ENCODE measurements around the gene DENND2C. TPM values are rescaled to one million over a fixed set of nuclear protein-coding genes. Genes with fewer than 3 reads are reported as not detected.

DENND2C gene
- total RNA-seq, 2 experiments from 2014 or later, result 0.47 to 0.93 TPM

GRCh38 chr1:114552106-114552639, 117.7 kb downstream of the DENND2C start:
- no peak overlapping the region for H3K4me2 ChIP-seq (ENCODE audit: low read length)
- no peaks in the 10 kb centered on the region for H3K4me1 ChIP-seq (ENCODE audit: insufficient read depth, low read length, poor library complexity, severe bottlenecking)
- BruUV-seq (replicated peaks), result no TSS peak
- H3K9me3 ChIP-seq (ENCODE audit: low read length), result no peaks in the 10 kb centered on the region
- H3K27ac ChIP-seq (ENCODE audit: low read depth, low read length, poor library complexity, severe bottlenecking), result no peak overlapping the region
- no peaks in the 10 kb centered on the region for H3K36me3 ChIP-seq (ENCODE audit: insufficient read depth, low read length)
- TF ChIP-seq CTCF (conservative IDR thresholded peaks at IDR 0.05; ENCODE audit: low read length), result no peak
- TF ChIP-seq EZH2phosphoT487 (IDR thresholded peaks at IDR 0.05; ENCODE audit: borderline replicate concordance, low read depth, low read length), result no peak
- intact Hi-C loops (cut with micrococcal nuclease; ENCODE audit: unreplicated experiment), result loop anchor here (10.0 kb wide), 1 partner anchor 63 kb away; no protein-coding TSS in a partner anchor
- no peaks in the 10 kb centered on the region for H3K79me2 ChIP-seq (ENCODE audit: insufficient read depth, low read depth, low read length)
- CTCF ChIA-PET (ENCODE audit: unreplicated experiment), result no interaction called here
- H3K9me2 ChIP-seq (ENCODE audit: insufficient read depth, low read length), result no peaks in the 10 kb centered on the region
- H3K4me3 ChIP-seq (ENCODE audit: low read depth, low read length, poor library complexity, severe bottlenecking), result no peak overlapping the region
- no peak overlapping the region for H2AFZ ChIP-seq (ENCODE audit: low read length)
- H4K20me1 ChIP-seq (ENCODE audit: insufficient read depth, low read length), result no peaks in the 10 kb centered on the region
- POLR2A ChIA-PET, result interaction anchor here (0.6 kb wide), 1 partner anchor 27 kb away, joined by 6 read pairs; no protein-coding TSS in a partner anchor
- DNase-seq (ENCODE audit: low spot score), result no peak

GRCh38 chr1:114551400-114551799, 118.4 kb downstream of the DENND2C start:
- DNase-seq (ENCODE audit: low spot score), result no peak
- no peaks in the 10 kb centered on the region for H3K4me1 ChIP-seq (ENCODE audit: insufficient read depth, low read length, poor library complexity, severe bottlenecking)
- H2AFZ ChIP-seq (ENCODE audit: low read length), result no peak overlapping the region
- no peak overlapping the region for H3K4me2 ChIP-seq (ENCODE audit: low read length)
- no peaks in the 10 kb centered on the region for H3K36me3 ChIP-seq (ENCODE audit: insufficient read depth, low read length)
- intact Hi-C loops (cut with micrococcal nuclease; ENCODE audit: unreplicated experiment), result loop anchor here (10.0 kb wide), 1 partner anchor 63 kb away; no protein-coding TSS in a partner anchor
- no peaks in the 10 kb centered on the region for H3K9me2 ChIP-seq (ENCODE audit: insufficient read depth, low read length)
- CTCF ChIA-PET (ENCODE audit: unreplicated experiment), result no interaction called here
- POLR2A ChIA-PET, result interaction anchor here (0.6 kb wide), 1 partner anchor 165 kb away, joined by 3 read pairs; no protein-coding TSS in a partner anchor
- no peaks in the 10 kb centered on the region for H3K79me2 ChIP-seq (ENCODE audit: insufficient read depth, low read depth, low read length)
- no peaks in the 10 kb centered on the region for H4K20me1 ChIP-seq (ENCODE audit: insufficient read depth, low read length)
- no TSS peak for BruUV-seq (replicated peaks)
- TF ChIP-seq EZH2phosphoT487 (IDR thresholded peaks at IDR 0.05; ENCODE audit: borderline replicate concordance, low read depth, low read length) (no peak), CTCF (conservative IDR thresholded peaks at IDR 0.05; ENCODE audit: low read length) (no peak)
- H3K9me3 ChIP-seq (ENCODE audit: low read length), result no peaks in the 10 kb centered on the region
- H3K4me3 ChIP-seq (ENCODE audit: low read depth, low read length, poor library complexity, severe bottlenecking), result no peak overlapping the region
- H3K27ac ChIP-seq (ENCODE audit: low read depth, low read length, poor library complexity, severe bottlenecking), result no peak overlapping the region

GRCh38 chr1:114550336-114550735, 119.5 kb downstream of the DENND2C start:
- Histone ChIP-seq H3K27ac (ENCODE audit: low read depth, low read length, poor library complexity, severe bottlenecking) (no peak overlapping the region), H2AFZ (ENCODE audit: low read length) (no peak overlapping the region), H4K20me1 (ENCODE audit: insufficient read depth, low read length) (no peaks in the 10 kb centered on the region), H3K79me2 (ENCODE audit: insufficient read depth, low read depth, low read length) (no peaks in the 10 kb centered on the region), H3K4me1 (ENCODE audit: insufficient read depth, low read length, poor library complexity, severe bottlenecking) (no peaks in the 10 kb centered on the region), H3K4me3 (ENCODE audit: low read depth, low read length, poor library complexity, severe bottlenecking) (no peak overlapping the region), H3K36me3 (ENCODE audit: insufficient read depth, low read length) (no peaks in the 10 kb centered on the region), H3K9me3 (ENCODE audit: low read length) (no peaks in the 10 kb centered on the region), H3K4me2 (ENCODE audit: low read length) (no peak overlapping the region), H3K9me2 (ENCODE audit: insufficient read depth, low read length) (no peaks in the 10 kb centered on the region)
- CTCF ChIA-PET (ENCODE audit: unreplicated experiment), result no interaction called here
- intact Hi-C loops (cut with micrococcal nuclease; ENCODE audit: unreplicated experiment), result loop anchor here (10.0 kb wide), 1 partner anchor 64 kb away; no protein-coding TSS in a partner anchor
- no TSS peak for BruUV-seq (replicated peaks)
- TF ChIP-seq CTCF (conservative IDR thresholded peaks at IDR 0.05; ENCODE audit: low read length), result no peak
- TF ChIP-seq EZH2phosphoT487 (IDR thresholded peaks at IDR 0.05; ENCODE audit: borderline replicate concordance, low read depth, low read length), result no peak
- DNase-seq (ENCODE audit: low spot score), result no peak
- POLR2A ChIA-PET, result interaction anchor here (0.6 to 0.7 kb wide), 5 partner anchors 130 to 548 kb away, joined by 3 to 5 read pairs (median 3); no protein-coding TSS in a partner anchor

Data from OCI-LY7 (cell line).